ENCODE data around the gene MAMLD1.

Gene MAMLD1

GRCh38 chrX:150487369-150488094 lies 124.4 kb downstream of the MAMLD1 start:
- TF ChIP-seq EZH2 (IDR thresholded peaks at IDR 0.05; ENCODE audit: borderline replicate concordance, low read length) (no peak), CTCF (IDR thresholded peaks at IDR 0.05; ENCODE audit: low read length) (no peak)
- Histone ChIP-seq H3K9ac (ENCODE audit: low read length) (no peak overlapping the region), H3K4me1 (ENCODE audit: insufficient read depth, low read length, severe bottlenecking) (no peaks in the 10 kb centered on the region), H2AFZ (ENCODE audit: low read length) (no peak overlapping the region), H4K20me1 (ENCODE audit: insufficient read depth, low read length) (no peaks in the 10 kb centered on the region), H3F3A (ENCODE audit: insufficient read depth, low read length) (no peaks in the 10 kb centered on the region), H3K27me3 (ENCODE audit: insufficient read depth, low read length) (no peaks in the 10 kb centered on the region), H3K79me2 (ENCODE audit: insufficient read depth, low read length) (no peaks in the 10 kb centered on the region), H3K9me3 (ENCODE audit: low read length) (no peaks in the 10 kb centered on the region), H3K4me2 (ENCODE audit: low read length) (no peak overlapping the region), H3K4me3 (ENCODE audit: low read depth, low read length, poor library complexity, severe bottlenecking) (no peak overlapping the region), H3K27ac (ENCODE audit: low read depth, low read length, poor library complexity, severe bottlenecking) (no peak overlapping the region), H3K36me3 (ENCODE audit: insufficient read depth, low read length) (no peaks in the 10 kb centered on the region), H3K9me2 (ENCODE audit: low read depth, low read length) (no peaks in the 10 kb centered on the region)

GRCh38 chrX:150489359-150490015 lies 126.4 kb downstream of the MAMLD1 start:
- Histone ChIP-seq H4K20me1 (ENCODE audit: insufficient read depth, low read length) (no peaks in the 10 kb centered on the region), H3K36me3 (ENCODE audit: insufficient read depth, low read length) (no peaks in the 10 kb centered on the region), H3K27ac (ENCODE audit: low read depth, low read length, poor library complexity, severe bottlenecking) (no peak overlapping the region), H3K4me3 (ENCODE audit: low read depth, low read length, poor library complexity, severe bottlenecking) (no peak overlapping the region), H3K9me2 (ENCODE audit: low read depth, low read length) (no peaks in the 10 kb centered on the region), H3F3A (ENCODE audit: insufficient read depth, low read length) (no peaks in the 10 kb centered on the region), H3K9ac (ENCODE audit: low read length) (no peak overlapping the region), H3K4me2 (ENCODE audit: low read length) (no peak overlapping the region), H2AFZ (ENCODE audit: low read length) (no peak overlapping the region), H3K27me3 (ENCODE audit: insufficient read depth, low read length) (no peaks in the 10 kb centered on the region), H3K79me2 (ENCODE audit: insufficient read depth, low read length) (no peaks in the 10 kb centered on the region), H3K9me3 (ENCODE audit: low read length) (no peaks in the 10 kb centered on the region), H3K4me1 (ENCODE audit: insufficient read depth, low read length, severe bottlenecking) (no peaks in the 10 kb centered on the region)
- TF ChIP-seq CTCF (IDR thresholded peaks at IDR 0.05; ENCODE audit: low read length) (no peak), EZH2 (IDR thresholded peaks at IDR 0.05; ENCODE audit: borderline replicate concordance, low read length) (no peak)

- no peaks in the 10 kb centered on the region for H3K27me3 ChIP-seq (ENCODE audit: insufficient read depth, low read length)
Observed at GRCh38 chrX:150495496-150495895, 132.4 kb downstream of the MAMLD1 start.

More at GRCh38 chrX:150495496-150495895, 132.4 kb downstream of the MAMLD1 start:
- no peaks in the 10 kb centered on the region for H3F3A ChIP-seq (ENCODE audit: insufficient read depth, low read length)
- H4K20me1 ChIP-seq (ENCODE audit: insufficient read depth, low read length): no peaks in the 10 kb centered on the region
- H2AFZ ChIP-seq (ENCODE audit: low read length): no peak overlapping the region
- H3K4me2 ChIP-seq (ENCODE audit: low read length): no peak overlapping the region
- no peaks in the 10 kb centered on the region for H3K4me1 ChIP-seq (ENCODE audit: insufficient read depth, low read length, severe bottlenecking)
- H3K9ac ChIP-seq (ENCODE audit: low read length): no peak overlapping the region
- H3K4me3 ChIP-seq (ENCODE audit: low read depth, low read length, poor library complexity, severe bottlenecking): no peak overlapping the region
- H3K27ac ChIP-seq (ENCODE audit: low read depth, low read length, poor library complexity, severe bottlenecking): no peak overlapping the region
- no peaks in the 10 kb centered on the region for H3K79me2 ChIP-seq (ENCODE audit: insufficient read depth, low read length)
- no peaks in the 10 kb centered on the region for H3K36me3 ChIP-seq (ENCODE audit: insufficient read depth, low read length)
- no peak for TF ChIP-seq EZH2 (IDR thresholded peaks at IDR 0.05; ENCODE audit: borderline replicate concordance, low read length)
- TF ChIP-seq CTCF (IDR thresholded peaks at IDR 0.05; ENCODE audit: low read length): no peak
- H3K9me3 ChIP-seq (ENCODE audit: low read length): no peaks in the 10 kb centered on the region
- no peaks in the 10 kb centered on the region for H3K9me2 ChIP-seq (ENCODE audit: low read depth, low read length)

Data from OCI-LY1 (cell line).